ENCODE data around the gene GPATCH2. TPM values are rescaled to one million over a fixed set of nuclear protein-coding genes. Genes with fewer than 3 reads are reported as not detected.

The GPATCH2 gene
- total RNA-seq, 1 experiment from 2014 or later, result 11.3 TPM

- no peaks in the 10 kb centered on the region for H3K4me1 ChIP-seq (ENCODE audit: control insufficient read depth in 1 of 2, insufficient read depth in 2 of 2, low read length in 2 of 2)
- BruUV-seq (replicated peaks), result no TSS peak
- H3K9me2 ChIP-seq (ENCODE audit: insufficient read depth), result no peaks in the 10 kb centered on the region
- H3K4me2 ChIP-seq (ENCODE audit: low read length), result no peak overlapping the region
- H3K9me3 ChIP-seq (ENCODE audit: control insufficient read depth in 1 of 2, insufficient read depth in 1 of 2, low read depth in 1 of 2, low read length in 2 of 2), result no peaks in the 10 kb centered on the region
- ATAC-seq, result no peak
- TF ChIP-seq ELF1 (IDR thresholded peaks at IDR 0.05; ENCODE audit: borderline replicate concordance, low read depth) (no peak), ZNF274 (IDR thresholded peaks at IDR 0.05; ENCODE audit: low read depth, low read length) (no peak), POLR2AphosphoS5 (IDR thresholded peaks at IDR 0.05; ENCODE audit: low read depth, low read length) (no peak)
- ChIA-PET CTCF (no interaction called here), POLR2A (no interaction called here), RAD21 (ENCODE audit: low non-redundant PET in 1 of 2, low total read pairs in 2 of 2, uncharacterized antibody in 2 of 2, unreplicated experiment in 2 of 2) (no interaction called here)
- no peak overlapping the region for H2AFZ ChIP-seq (ENCODE audit: low read depth, low read length, poor library complexity, severe bottlenecking)
- intact Hi-C loops (cut with micrococcal nuclease), result no loop called here
- no peaks in the 10 kb centered on the region for H3K27me3 ChIP-seq (ENCODE audit: insufficient read depth, low read length)
- H3K9ac ChIP-seq (ENCODE audit: low read length), result no peak overlapping the region
- H3K4me3 ChIP-seq (replicated peaks in 1 of 2; ENCODE audit: low read depth in 1 of 2, low read length in 2 of 2), result no peak overlapping the region
- no peak overlapping the region for H3K27ac ChIP-seq (ENCODE audit: low read depth, low read length)
- H4K20me1 ChIP-seq (ENCODE audit: insufficient read depth), result no peaks in the 10 kb centered on the region
- DNase-seq (ENCODE audit: low read depth, low spot score), result no peak
- H3K36me3 ChIP-seq (ENCODE audit: control insufficient read depth in 1 of 2, insufficient read depth in 2 of 2, low read length in 2 of 2), result no peaks in the 10 kb centered on the region
- H3K79me2 ChIP-seq (ENCODE audit: insufficient read depth, low read length), result no peaks in the 10 kb centered on the region
These were observed 88.6 kb downstream of the GPATCH2 start for GRCh38 chr1:217542136-217542777.

GRCh38 chr1:217540321-217540720, 90.6 kb downstream of the GPATCH2 start:
- POLR2A ChIA-PET, result no interaction called here
- RAD21 ChIA-PET (ENCODE audit: low non-redundant PET in 1 of 2, low total read pairs in 2 of 2, uncharacterized antibody in 2 of 2, unreplicated experiment in 2 of 2), result no interaction called here
- DNase-seq (ENCODE audit: low read depth, low spot score) (no peak), ATAC-seq (no peak)
- CTCF ChIA-PET, result no interaction called here
- Histone ChIP-seq H3K9me3 (ENCODE audit: control insufficient read depth in 1 of 2, insufficient read depth in 1 of 2, low read depth in 1 of 2, low read length in 2 of 2) (no peaks in the 10 kb centered on the region), H3K79me2 (ENCODE audit: insufficient read depth, low read length) (no peaks in the 10 kb centered on the region), H3K4me1 (ENCODE audit: control insufficient read depth in 1 of 2, insufficient read depth in 2 of 2, low read length in 2 of 2) (no peaks in the 10 kb centered on the region), H3K27ac (ENCODE audit: low read depth, low read length) (no peak overlapping the region), H3K36me3 (ENCODE audit: control insufficient read depth in 1 of 2, insufficient read depth in 2 of 2, low read length in 2 of 2) (no peaks in the 10 kb centered on the region), H3K4me2 (ENCODE audit: low read length) (no peak overlapping the region), H3K9me2 (ENCODE audit: insufficient read depth) (no peaks in the 10 kb centered on the region), H3K4me3 (replicated peaks in 1 of 2; ENCODE audit: low read depth in 1 of 2, low read length in 2 of 2) (no peak overlapping the region), H4K20me1 (ENCODE audit: insufficient read depth) (no peaks in the 10 kb centered on the region), H2AFZ (ENCODE audit: low read depth, low read length, poor library complexity, severe bottlenecking) (no peak overlapping the region), H3K27me3 (ENCODE audit: insufficient read depth, low read length) (no peaks in the 10 kb centered on the region), H3K9ac (ENCODE audit: low read length) (no peak overlapping the region)
- intact Hi-C loops (cut with micrococcal nuclease), result no loop called here
- BruUV-seq (replicated peaks), result no TSS peak
- TF ChIP-seq MAX (IDR thresholded peaks at IDR 0.05) (no peak), SIN3A (IDR thresholded peaks at IDR 0.05; ENCODE audit: low read depth) (no peak), ZBTB33 (IDR thresholded peaks at IDR 0.05; ENCODE audit: extremely low read depth, insufficient replicate concordance, low read length) (no peak), SP1 (IDR thresholded peaks at IDR 0.05; ENCODE audit: low read depth) (no peak), YY1 (IDR thresholded peaks at IDR 0.05; ENCODE audit: extremely low read depth, insufficient replicate concordance, low read depth, low read length) (no peak), CTCF (IDR thresholded peaks at IDR 0.05 in 2 of 3, conservative IDR thresholded peaks at IDR 0.05 in 1 of 3; ENCODE audit: borderline replicate concordance in 1 of 3, insufficient read depth in 1 of 3, low read depth in 2 of 3, low read length in 2 of 3) (no peak), EZH2phosphoT487 (IDR thresholded peaks at IDR 0.05; ENCODE audit: borderline replicate concordance) (no peak), EGR1 (IDR thresholded peaks at IDR 0.05; ENCODE audit: low read depth) (no peak), CBX3 (IDR thresholded peaks at IDR 0.05; ENCODE audit: low read depth) (no peak), JUND (IDR thresholded peaks at IDR 0.05) (no peak), TCF7L2 (IDR thresholded peaks at IDR 0.05; ENCODE audit: borderline replicate concordance, extremely low read depth, insufficient read depth, insufficient read length) (no peak), ZFX (IDR thresholded peaks at IDR 0.05) (no peak), FOSL1 (IDR thresholded peaks at IDR 0.05; ENCODE audit: low read depth) (no peak), ELF1 (IDR thresholded peaks at IDR 0.05; ENCODE audit: borderline replicate concordance, low read depth) (no peak), POLR2AphosphoS5 (IDR thresholded peaks at IDR 0.05; ENCODE audit: low read depth, low read length) (no peak), RAD21 (IDR thresholded peaks at IDR 0.05; ENCODE audit: low read depth) (no peak), SRF (IDR thresholded peaks at IDR 0.05; ENCODE audit: low read depth) (no peak)
